Colon (tissue), 2 donors: ENCODE data around the gene RELA.
"Not testable (repeated sequence)": the region's sequence is repeated elsewhere in the genome, so short reads cannot be mapped to it uniquely, and the experiment has no call there.

ENCODE experiments used
- FAIRE-seq: peaks from 2 replicates; lab custom pipeline; 2012; peaks lifted over from hg19 to GRCh38; lab: Jason Lieb, UNC
- donor health status: control.
- donor health status: control.

Gene RELA

DNA sequence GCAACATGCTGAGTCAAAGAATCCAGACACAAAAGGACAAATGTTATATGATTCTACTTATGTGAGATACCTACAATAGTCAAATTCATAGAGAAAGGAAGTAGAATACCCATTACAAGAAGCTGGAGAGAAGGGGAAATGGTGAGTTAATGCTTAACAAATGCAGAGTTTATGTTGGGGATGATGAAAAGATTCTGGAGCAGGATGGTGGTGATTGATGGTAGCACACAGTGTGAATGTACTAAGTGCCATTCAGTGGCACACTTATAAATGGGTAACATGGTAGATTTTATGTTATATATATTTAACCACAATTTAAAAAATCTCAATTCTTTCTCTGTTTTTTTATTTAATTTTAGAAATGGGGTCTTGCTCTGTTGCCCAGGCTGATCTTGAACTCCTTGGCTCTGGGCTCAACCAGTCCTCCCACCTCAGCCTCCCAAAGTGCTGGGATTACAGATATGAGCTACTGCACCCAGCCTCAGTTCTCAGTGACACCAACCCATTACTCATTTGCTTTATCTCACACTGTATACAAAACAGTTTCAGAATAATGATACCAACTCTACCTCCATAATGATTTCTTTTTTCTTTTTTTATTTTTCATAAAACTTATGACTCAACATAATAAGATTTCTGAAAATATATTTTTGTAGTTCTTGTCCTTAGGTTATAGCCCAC is 9.6 kb upstream of the RELA start:
- FAIRE-seq, result no peak

DNA sequence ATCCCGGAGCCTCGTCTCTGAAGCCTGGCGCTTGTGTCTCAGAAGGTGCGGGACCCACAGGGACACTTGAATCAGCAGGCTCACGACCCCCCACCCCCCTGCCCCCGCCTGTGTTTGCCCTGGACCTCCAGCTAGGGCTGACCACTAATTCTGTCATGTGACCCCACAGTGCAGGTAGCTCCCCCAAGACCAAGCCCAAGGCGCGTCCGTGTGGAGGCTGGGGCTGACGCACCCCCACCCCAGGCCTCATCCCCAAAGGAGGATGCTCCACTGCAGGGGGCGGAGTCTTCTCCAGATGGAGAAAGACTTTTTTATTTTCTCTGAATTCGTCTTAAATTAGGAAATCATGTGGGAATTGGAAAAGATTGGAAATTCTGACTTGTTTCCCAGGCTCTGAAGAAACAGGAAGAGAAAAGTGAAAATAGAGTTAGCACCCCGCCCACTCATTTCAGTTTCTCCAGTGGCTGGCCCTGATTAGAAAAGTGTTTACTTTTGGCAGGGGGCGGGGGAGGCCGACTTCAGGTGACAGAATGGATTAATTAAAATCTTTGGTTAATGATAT is 1.0 kb upstream of the RELA start:
- no peak for FAIRE-seq

DNA sequence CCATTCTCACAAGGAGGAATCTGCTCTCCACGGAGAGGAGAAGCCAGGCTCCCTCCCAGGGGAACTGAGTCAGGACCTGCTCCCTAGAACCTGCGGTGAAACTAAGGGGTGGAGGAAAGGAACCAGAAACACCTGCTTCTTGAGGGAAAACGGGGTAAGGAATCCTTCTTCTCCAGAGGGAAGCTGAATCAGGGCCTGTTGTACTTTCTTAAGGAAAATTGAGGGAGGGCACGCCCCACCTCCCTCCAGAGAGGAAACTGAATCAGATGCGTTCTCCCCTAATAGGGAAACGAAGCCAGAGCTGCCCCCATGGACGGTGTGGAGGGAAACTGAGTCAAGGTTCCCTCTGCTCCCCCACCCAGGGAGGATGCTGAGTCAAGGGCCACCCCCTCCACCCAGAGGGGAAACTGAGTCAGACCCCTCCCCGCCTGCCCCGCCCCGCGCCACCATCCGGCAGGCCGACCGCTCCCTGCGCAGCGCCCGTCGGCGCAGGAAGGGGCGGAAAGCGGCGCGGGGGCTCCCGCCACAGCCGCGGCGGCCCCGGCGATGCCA is 393 bp downstream of the RELA start:
- FAIRE-seq, result no peak

DNA sequence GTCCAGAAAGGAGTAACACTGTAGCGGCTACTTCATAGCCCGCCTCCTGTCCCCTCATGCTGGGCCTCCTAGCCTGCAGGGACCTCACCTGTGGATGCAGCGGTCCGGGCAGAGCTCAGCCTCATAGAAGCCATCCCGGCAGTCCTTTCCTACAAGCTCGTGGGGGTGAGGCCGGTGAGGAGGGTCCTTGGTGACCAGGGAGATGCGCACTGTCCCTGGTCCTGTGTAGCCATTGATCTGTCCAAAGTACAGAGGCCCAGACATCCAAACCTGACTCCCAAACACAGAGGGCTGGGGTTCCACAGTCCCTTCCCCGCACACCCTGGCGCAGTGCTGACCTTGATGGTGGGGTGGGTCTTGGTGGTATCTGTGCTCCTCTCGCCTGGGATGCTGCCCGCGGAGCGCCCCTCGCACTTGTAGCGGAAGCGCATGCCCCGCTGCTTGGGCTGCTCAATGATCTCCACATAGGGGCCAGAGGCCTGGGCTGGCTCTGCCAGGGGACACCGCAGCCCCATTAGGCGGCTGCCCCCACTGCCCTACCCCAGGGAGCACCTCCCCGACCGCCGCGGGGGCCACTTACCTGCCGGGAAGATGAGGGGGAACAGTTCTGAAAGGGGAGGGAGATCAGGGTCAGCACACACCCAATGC is 993 bp downstream of the RELA start:
- no peak for FAIRE-seq

DNA sequence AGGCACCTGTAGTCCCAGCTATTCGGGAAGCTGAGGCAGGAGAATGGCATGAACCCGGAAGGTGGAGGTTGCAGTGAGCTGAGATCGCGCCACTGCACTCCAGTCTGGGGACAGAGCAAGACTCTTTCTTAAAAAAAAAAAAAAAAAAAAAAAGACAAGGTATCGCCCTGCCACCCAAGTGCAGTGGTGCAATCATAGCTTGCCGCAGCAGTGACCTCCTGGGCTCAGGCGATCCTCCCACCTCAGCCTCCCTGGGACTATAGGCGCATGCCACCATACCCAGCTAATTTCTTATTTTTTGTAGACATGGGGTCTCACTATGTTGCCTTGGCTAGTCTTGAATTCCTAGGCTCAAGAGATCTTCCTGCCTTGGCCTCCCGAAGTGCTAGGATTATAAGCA is 1.8 kb downstream of the RELA start:
- not testable (repeated sequence) for FAIRE-seq

DNA sequence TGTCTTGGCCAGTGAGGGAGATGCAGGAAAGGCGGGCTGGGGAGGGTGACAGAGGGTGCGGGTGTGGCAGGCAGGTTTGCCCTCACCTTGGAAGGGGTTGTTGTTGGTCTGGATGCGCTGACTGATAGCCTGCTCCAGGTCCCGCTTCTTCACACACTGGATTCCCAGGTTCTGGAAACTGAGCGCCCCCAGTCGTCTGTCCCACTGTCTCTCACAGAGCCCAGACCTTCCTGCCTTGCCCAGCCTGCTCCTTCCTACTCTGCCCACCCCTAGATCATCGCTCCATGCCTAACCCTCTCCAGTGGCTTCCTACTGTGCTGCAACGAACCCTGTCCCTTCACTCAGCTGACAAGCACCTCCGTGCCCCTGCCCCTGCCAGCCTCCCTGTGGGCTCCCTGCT is 2.7 kb downstream of the RELA start:
- no peak for FAIRE-seq

DNA sequence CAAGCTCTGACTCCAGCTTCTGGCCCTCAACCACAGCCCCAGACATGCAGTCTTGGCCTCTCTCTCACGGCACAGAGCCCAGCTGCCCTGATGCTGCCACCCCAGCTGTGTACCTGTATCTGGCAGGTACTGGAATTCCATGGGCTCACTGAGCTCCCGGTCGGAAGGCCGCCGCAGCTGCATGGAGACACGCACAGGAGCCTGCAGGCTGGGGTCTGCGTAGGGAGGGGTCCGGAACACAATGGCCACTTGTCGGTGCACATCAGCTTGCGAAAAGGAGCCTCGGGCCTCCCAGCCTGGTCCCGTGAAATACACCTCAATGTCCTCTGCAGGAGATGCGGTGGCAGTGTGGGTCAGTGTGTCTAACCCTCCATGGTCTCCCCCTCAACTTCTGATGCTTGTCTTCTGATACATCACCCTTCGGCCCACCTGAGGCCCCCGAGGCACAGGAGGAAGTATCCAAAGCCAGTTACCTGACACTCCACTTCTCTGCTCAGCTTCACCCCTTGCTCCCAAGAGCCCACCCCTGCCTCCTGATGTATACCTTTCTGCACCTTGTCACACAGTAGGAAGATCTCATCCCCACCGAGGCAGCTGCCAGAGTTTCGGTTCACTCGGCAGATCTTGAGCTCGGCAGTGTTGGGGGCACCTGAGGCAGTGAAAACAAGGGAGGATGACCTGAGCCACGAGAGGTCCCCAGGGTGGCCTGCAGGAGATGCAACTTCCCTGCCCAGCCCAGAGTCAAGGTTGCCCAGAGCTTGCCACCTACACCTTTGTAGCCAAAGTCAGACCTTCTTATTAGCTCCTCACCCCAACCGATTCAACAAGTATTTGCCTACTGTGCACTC is 4.3 kb downstream of the RELA start:
- FAIRE-seq, result no peak

DNA sequence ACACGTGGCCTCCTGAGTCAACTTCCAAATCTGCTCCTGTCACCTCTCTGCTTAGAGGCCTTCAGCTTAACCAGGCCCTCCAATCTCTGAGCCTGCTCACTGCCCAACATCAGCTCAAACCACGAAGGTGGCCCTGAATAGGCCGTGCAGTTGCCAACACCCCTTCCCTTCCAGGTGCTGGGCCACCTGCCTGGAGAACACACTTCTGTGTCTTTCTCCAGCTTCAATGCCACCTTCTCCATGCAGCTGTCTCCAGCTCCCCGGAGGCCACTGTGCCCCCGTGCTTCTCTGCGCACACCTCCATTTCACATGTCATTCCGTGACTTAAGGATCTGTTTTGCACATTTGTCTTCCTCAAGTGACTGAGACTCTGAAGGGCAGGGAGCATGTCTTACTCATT is 5.3 kb downstream of the RELA start:
- FAIRE-seq, result no peak

DNA sequence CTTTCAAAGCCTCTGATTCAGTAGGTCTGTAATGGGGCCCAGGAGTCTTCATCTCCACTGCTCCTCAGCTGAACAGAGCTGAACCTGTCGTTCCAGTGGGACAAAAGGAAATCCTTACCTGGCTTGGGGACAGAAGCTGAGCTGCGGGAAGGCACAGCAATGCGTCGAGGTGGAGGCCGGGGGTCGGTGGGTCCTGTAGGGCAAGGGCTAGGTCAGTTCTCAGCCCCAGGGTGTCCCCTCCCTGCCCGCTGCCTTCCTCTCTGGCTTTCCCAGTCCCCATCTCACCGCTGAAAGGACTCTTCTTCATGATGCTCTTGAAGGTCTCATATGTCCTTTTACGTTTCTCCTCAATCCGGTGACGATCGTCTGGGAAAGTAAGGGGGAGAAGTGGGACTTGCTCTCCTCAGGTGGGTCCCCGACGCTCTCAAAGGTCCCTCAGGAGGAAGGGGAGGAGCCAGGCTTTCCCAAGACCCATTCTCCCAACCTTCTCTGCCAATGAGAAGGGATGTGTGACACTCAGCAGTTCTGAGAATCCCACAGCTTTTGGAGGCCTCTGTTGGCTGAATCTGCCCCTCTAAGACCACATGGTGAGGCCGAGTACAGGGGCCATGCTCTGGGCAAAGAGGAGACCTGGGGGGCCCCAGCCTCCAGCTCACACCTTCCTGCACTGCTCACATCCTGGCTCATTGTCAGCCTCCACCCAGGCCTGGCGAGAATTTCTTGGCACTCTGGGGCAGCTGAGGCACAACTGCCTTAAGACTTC is 7.0 kb downstream of the RELA start:
- FAIRE-seq, result no peak

DNA sequence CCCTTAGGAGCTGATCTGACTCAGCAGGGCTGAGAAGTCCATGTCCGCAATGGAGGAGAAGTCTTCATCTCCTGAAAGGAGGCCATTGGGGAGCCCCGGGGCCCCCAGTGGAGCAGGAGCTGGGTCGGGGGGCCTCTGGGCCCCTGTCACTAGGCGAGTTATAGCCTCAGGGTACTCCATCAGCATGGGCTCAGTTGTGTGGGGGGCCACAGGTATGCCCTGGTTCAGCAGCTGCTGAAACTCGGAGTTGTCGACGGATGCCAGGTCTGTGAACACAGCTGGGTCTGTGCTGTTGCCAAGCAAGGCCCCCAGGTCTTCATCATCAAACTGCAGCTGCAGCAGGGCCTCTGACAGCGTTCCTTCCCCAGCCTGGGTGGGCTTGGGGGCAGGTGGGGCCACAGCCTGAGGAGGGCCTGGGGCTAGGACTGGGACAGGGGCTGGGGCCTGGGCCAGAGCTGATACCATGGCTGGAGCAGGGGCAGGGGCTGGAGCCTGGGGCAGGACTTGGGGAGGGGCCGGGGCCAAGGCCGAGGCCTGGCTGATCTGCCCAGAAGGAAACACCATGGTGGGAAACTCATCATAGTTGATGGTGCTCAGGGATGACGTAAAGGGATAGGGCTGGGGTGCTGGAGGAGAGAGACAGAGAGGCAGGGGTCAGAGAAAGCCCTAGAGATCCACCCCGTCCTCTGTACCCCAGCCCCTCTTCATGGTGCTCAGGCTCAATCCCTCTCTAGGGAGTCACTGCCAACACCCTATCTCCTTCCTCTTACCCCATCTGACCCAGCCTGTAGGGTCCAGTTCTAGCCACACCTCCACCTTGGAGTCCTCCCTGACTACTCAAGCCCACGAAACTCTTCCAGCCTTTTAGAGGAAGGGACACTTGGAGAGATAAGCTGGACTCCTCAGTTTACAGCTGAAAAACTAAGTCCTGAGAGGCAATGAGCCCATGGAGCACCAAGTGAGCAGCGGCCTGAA is 8.1 kb downstream of the RELA start:
- FAIRE-seq, result no peak

DNA sequence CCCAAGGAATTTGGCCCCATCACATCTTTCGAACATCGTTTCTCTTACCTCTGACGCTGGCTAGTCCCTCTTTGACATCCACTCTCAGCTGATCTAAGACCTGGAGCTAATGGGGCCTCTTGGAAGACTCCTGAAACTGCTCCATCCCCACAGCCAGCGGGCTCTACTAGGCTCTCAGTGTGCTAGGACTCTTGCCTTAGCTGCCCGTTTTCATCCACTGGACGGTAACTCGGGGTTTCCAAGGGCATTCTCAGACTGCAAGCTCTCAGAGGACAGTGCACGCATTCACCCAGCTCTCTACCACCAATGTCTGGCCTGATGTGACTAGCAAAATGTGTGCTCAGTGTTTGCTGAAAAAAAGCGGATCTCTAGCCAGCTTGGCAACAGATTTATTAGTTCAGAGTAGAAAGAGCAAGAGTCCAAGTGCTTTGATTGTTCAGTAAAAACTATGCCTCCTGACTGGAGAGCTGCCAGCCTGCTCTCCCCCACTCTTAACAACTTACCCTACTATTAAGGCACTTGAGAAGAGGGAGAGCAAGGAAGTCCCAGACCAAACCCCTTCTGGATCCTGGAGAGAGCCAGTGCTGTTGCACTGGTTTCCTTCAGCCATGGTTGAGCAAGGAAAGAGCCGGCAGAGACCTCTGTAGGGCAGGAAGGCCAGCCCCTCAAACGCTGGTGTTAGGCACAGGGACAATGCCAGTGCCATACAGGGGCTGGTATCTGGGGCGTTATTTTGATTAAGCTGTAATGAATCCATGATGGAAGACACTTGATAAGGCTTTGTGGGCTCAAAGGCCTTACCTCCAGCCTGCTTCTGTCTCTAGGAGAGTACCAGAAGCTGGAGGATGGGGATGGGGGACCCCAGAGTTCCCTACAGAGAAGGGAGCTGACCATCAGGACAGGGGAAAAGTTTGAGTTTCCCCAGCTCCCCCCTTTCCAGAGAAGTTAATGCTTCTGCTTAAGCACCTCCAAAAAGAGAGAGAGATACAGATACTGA is 9.2 kb downstream of the RELA start:
- no peak for FAIRE-seq

DNA sequence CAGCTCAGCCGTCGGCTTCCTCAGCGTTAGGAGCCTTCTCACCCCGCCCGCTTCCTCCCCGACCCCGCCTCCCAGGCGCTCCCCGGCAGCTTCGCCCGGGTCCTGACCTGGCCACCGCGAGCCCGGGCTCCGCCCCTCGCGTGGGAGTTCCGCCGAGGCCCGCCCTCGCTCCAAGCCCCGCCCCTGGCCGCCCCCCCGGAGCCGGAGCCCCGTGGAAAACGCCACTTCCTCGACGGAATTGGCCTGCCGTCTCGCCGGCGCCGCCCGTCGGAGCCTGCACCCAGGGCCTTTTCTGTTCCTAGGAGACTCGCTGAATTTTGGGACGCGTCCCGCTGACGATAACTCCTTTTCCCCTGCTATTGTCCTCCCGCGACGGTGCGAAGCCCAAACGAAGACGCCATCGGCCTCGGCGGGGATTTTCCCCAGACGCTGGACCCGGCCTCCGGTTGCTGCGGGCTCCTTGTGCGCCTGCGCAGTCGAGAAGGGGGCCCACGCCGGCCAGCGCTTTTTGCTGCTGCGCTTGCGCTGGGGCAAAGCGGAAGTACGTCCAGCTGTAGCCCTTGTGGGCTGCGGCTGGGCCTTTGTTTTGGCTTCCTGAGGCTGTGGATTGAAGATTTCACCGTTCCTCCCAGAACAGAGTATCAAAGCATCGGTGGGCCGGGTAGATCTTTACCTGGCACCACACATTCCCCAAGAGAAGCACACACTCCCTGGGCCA is 10.0 kb downstream of the RELA start:
- FAIRE-seq, result no peak

DNA sequence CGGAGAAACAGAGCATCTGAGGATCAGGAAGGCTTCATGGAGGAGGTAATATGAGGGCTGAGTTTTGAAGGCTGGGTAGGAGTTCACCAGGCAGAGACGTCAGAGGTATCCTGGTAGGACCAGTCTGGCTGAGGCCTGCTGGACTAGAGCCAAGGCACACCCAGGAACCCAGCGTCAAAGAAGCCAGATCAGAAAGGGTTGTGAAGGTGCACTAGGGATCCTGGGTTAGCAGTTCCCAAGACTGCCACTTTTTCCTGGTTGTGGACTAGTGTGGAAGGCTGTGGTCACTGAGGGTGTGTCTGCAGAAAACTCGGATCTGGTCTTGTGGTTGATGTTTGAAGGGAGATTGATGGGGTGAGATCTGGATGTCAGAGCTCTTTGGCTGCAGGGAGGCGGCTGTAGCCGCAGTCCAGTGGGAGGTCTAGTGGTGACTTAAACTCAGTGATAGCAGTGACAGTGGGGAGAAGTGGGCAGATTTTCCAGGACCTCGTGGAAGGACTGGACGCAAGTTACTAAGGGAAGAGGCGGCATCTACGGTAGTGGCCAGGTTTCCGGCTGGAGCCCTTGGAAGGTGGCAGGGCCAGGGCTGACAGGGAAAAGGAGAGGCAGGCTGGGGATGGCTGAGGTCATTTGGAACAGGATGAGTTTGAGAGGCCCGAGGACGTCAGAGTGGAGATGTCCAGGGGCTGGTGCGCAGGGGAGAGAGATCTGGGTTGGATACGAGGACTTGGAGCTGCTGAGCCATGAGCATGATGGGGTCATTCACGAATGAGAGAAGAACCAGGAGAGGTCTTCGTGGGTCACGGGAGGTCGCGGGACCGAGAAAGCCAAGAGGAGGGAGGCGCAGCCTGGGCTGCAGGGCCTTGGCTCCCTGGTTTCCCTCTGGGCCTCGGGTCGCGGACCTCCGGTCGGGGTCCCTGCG is 10.9 kb downstream of the RELA start:
- FAIRE-seq, result no peak

DNA sequence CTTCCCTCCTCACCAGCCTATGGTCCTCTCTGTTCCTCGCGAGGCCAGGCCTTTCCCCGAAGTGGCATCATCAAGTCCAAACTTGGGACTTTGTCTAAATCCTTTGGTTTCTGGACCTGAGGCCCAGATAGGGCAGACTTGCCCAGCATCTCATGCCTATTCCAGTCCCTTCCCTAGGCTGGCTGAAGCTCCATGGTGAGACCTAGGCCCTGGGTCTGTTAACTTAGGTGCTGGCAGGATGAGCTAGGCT is 11.5 kb downstream of the RELA start:
- FAIRE-seq, result no peak

DNA sequence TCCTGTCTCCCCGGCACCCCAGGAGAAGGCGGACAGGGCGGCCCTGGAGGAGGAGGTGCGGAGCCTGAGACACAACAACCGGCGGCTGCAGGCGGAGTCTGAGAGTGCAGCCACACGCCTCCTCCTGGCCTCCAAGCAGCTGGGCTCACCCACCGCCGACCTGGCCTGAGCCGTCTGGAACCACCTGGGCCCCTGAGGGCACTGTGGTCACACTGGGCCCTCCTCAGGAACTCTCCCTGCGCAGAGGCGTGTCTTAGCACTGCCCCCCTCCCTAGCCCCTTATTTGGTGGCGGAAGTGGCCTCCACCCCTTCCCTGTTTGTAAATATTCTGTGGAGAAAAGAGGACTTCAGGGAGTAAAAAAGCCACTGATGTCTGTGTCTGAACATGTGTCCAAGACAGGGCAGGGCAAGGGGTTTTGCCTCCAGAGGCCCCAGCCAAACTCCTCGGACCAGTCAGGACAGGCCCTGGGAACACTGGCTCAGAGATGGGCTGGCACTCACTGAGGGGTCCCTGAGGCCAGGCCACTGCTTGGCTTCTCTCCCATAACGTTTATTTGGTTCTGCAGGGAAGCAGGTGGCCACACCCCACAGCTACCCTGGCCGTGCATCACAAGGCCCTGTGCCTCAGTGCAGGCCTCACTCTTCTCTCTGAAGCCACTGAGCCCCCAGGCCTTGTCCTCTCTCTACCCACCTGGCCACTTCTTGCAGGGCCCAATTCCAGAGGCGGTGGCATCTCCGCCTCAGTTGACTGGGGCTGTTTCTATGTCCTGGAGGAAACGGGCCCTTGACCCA is 12.0 kb downstream of the RELA start:
- no peak for FAIRE-seq

DNA sequence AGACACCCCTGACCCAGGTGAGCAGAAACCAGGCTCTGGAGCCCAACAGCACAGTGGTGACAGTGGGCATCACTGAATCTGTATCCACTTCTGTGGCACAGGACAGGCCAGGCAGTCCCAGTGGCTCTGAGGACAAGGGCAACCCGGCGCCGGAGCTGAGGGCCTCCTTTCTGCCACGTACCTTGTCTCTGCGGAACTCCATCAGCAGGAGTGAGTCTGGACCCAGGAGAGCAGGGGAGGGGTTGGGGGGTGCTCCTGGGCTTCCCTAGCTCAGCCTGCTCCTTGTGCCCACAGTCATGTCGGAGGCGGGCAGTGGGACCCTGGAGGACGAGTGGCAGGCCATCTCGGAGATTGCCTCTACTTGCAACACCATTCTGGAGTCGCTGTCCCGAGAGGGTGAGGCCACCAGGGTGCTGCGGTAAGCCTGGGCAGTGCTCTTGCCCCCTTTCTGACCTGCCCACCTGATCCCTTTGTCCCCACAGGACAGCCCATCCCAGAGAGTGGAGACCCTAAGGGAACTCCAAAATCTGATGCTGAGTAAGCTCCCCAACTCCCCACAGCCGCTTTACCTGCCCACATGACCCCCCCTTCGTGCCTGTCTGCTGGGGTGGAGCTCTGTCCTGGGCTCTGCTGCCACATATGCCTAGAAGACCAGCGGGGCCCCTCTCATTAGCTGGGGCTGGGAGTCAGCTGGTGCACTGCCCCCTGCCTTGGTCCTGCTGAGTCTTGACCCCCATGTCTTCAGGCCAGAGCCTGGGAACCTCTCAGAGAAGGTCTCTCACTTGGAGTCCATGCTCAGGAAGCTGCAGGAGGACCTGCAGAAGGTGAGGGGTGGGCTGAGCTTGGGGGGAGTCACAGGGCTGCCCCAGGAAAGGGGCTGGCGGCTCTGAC is 12.8 kb downstream of the RELA start:
- FAIRE-seq, result no peak
